GM19438 (cell line): ENCODE data around the gene CTSF.
A peak's percentile ranks its signal among the peaks of the same experiment; 100 is the strongest.
"Not testable (repeated sequence)": the region's sequence is repeated elsewhere in the genome, so short reads cannot be mapped to it uniquely, and the experiment has no call there.

Source experiments
- ATAC-seq: cut with Tn5 transposase; IDR thresholded peaks from one replicate; pipeline ENCODE4 v1.9.1; 2021; ENCODE audit warnings: low read depth; ENCODE audit not compliant: unreplicated experiment

The CTSF gene

GRCh38 chr11:66559866-66560676 is 8.3 kb downstream of the CTSF start:
- ATAC-seq = no peak

GRCh38 chr11:66559142-66559865 is 9.1 kb downstream of the CTSF start:
- no peak for ATAC-seq

GRCh38 chr11:66557733-66558326 is 10.6 kb downstream of the CTSF start:
- no peak for ATAC-seq

- no peak for ATAC-seq
Observed at GRCh38 chr11:66556086-66556485, 12.3 kb downstream of the CTSF start.

- ATAC-seq = no peak
Observed at GRCh38 chr11:66555416-66555815, 13.0 kb downstream of the CTSF start.

- ATAC-seq = no peak
Observed at GRCh38 chr11:66554602-66555001, 13.8 kb downstream of the CTSF start.

- no peak for ATAC-seq
Observed at GRCh38 chr11:66550887-66551286, 17.5 kb downstream of the CTSF start.

- ATAC-seq = no peak
Observed at GRCh38 chr11:66549696-66550095, 18.7 kb downstream of the CTSF start.

- no peak for ATAC-seq
Observed at GRCh38 chr11:66548774-66549630, 19.4 kb downstream of the CTSF start.

GRCh38 chr11:66548041-66548440 is 20.4 kb downstream of the CTSF start:
- ATAC-seq = no peak

GRCh38 chr11:66547662-66548009 is 20.8 kb downstream of the CTSF start:
- no peak for ATAC-seq

- ATAC-seq = no peak
Observed at GRCh38 chr11:66546966-66547661, 21.3 kb downstream of the CTSF start.

- ATAC-seq = no peak
Observed at GRCh38 chr11:66546368-66546965, 21.9 kb downstream of the CTSF start, which contains the start of gene ACTN3. Gene ACTN3 (plus strand): TSS chr11:66546903. CDS start chr11:66546938, 35 bp downstream.

GRCh38 chr11:66545701-66546367 is 22.6 kb downstream of the CTSF start, which contains the start of gene ZDHHC24:
Gene ZDHHC24 (minus strand): TSS chr11:66546048. CDS start chr11:66546003, 45 bp downstream.
- ATAC-seq = peak; percentile 80

- ATAC-seq = not testable (repeated sequence)
Observed at GRCh38 chr11:66544952-66545351, 23.5 kb downstream of the CTSF start.

- ATAC-seq = no peak
Observed at GRCh38 chr11:66543263-66544107, 24.9 kb downstream of the CTSF start.

GRCh38 chr11:66542362-66542761 is 26.0 kb downstream of the CTSF start:
- ATAC-seq = no peak

- ATAC-seq = no peak
Observed at GRCh38 chr11:66541892-66542291, 26.5 kb downstream of the CTSF start.
